EL (cell line): ENCODE measurements around the gene MDN1.
"Not testable (repeated sequence)": the region's sequence is repeated elsewhere in the genome, so short reads cannot be mapped to it uniquely, and the experiment has no call there.

Experiments
- DNase-seq: peaks from one replicate; pipeline ENCODE4 v3.0.0-alpha.2; 2016

The MDN1 gene

GRCh38 chr6:89818977-89819335 is 638 bp downstream of the MDN1 start:
- DNase-seq, result peak; percentile 42

GRCh38 chr6:89817481-89817880 is 2.1 kb downstream of the MDN1 start:
- no peak for DNase-seq

GRCh38 chr6:89813422-89813821 is 6.2 kb downstream of the MDN1 start:
- DNase-seq, result not testable (repeated sequence)

- DNase-seq, result no peak
These were observed 12.0 kb downstream of the MDN1 start for GRCh38 chr6:89807581-89807980.

- no peak for DNase-seq
These were observed 13.7 kb downstream of the MDN1 start for GRCh38 chr6:89805814-89806371.

- DNase-seq, result no peak
These were observed 16.3 kb downstream of the MDN1 start for GRCh38 chr6:89803271-89803670.

- DNase-seq, result no peak
These were observed 19.8 kb downstream of the MDN1 start for GRCh38 chr6:89799756-89800155.

- no peak for DNase-seq
These were observed 20.5 kb downstream of the MDN1 start for GRCh38 chr6:89799096-89799495.

GRCh38 chr6:89797317-89797716 is 22.3 kb downstream of the MDN1 start:
- peak; percentile 21 for DNase-seq

GRCh38 chr6:89794324-89794723 is 25.3 kb downstream of the MDN1 start:
- no peak for DNase-seq

- DNase-seq, result no peak
These were observed 26.0 kb downstream of the MDN1 start for GRCh38 chr6:89793586-89793985.

- peak; percentile 22 for DNase-seq
These were observed 26.7 kb downstream of the MDN1 start for GRCh38 chr6:89792881-89793280.

- DNase-seq, result no peak
These were observed 29.2 kb downstream of the MDN1 start for GRCh38 chr6:89790403-89790802.

- no peak for DNase-seq
These were observed 29.6 kb downstream of the MDN1 start for GRCh38 chr6:89789980-89790379.

GRCh38 chr6:89787660-89788328 is 31.8 kb downstream of the MDN1 start:
- DNase-seq, result no peak

GRCh38 chr6:89786970-89787369 is 32.6 kb downstream of the MDN1 start:
- no peak for DNase-seq

GRCh38 chr6:89784838-89785237 is 34.8 kb downstream of the MDN1 start:
- no peak for DNase-seq

- not testable (repeated sequence) for DNase-seq
These were observed 36.3 kb downstream of the MDN1 start for GRCh38 chr6:89783293-89783692.

- no peak for DNase-seq
These were observed 37.4 kb downstream of the MDN1 start for GRCh38 chr6:89782222-89782621.

GRCh38 chr6:89781070-89782034 is 38.2 kb downstream of the MDN1 start:
- no peak for DNase-seq

GRCh38 chr6:89777455-89777854 is 42.1 kb downstream of the MDN1 start:
- no peak for DNase-seq

- DNase-seq, result no peak
These were observed 42.9 kb downstream of the MDN1 start for GRCh38 chr6:89776583-89777233.

GRCh38 chr6:89775150-89775549 is 44.4 kb downstream of the MDN1 start:
- peak; percentile 37 for DNase-seq
